ENCODE measurements around the gene TBC1D19.

Gene TBC1D19

GRCh38 chr4:26719954-26720552 is 136.2 kb downstream of the TBC1D19 start:
- H3K4me3 Mint-ChIP-seq = no peak overlapping the region
- TF ChIP-seq, protein P1, sequence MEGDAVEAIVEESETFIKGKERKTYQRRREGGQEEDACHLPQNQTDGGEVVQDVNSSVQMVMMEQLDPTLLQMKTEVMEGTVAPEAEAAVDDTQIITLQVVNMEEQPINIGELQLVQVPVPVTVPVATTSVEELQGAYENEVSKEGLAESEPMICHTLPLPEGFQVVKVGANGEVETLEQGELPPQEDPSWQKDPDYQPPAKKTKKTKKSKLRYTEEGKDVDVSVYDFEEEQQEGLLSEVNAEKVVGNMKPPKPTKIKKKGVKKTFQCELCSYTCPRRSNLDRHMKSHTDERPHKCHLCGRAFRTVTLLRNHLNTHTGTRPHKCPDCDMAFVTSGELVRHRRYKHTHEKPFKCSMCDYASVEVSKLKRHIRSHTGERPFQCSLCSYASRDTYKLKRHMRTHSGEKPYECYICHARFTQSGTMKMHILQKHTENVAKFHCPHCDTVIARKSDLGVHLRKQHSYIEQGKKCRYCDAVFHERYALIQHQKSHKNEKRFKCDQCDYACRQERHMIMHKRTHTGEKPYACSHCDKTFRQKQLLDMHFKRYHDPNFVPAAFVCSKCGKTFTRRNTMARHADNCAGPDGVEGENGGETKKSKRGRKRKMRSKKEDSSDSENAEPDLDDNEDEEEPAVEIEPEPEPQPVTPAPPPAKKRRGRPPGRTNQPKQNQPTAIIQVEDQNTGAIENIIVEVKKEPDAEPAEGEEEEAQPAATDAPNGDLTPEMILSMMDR (IDR thresholded peaks at IDR 0.05; ENCODE audit: unreplicated experiment in 3 of 3) = peak; percentile 57 to 68 (median 63)
- no peak overlapping the region for H3K27ac Mint-ChIP-seq
- no peaks in the 10 kb centered on the region for H3K4me1 Mint-ChIP-seq
- H3K9me3 Mint-ChIP-seq = no peaks in the 10 kb centered on the region
- no peaks in the 10 kb centered on the region for H3K27me3 Mint-ChIP-seq (ENCODE audit: low read depth)
- H3K36me3 Mint-ChIP-seq (ENCODE audit: low read depth) = peaks cover 4% of the 10 kb centered on the region

GRCh38 chr4:26721685-26722084 is 137.8 kb downstream of the TBC1D19 start:
- Mint-ChIP-seq H3K9me3 (no peaks in the 10 kb centered on the region), H3K36me3 (ENCODE audit: low read depth) (peaks cover 13% of the 10 kb centered on the region), H3K4me1 (peaks cover 9% of the 10 kb centered on the region), H3K27me3 (ENCODE audit: low read depth) (no peaks in the 10 kb centered on the region), H3K4me3 (no peak overlapping the region), H3K27ac (no peak overlapping the region)
- TF ChIP-seq, protein P1 (IDR thresholded peaks at IDR 0.05; ENCODE audit: unreplicated experiment in 3 of 3) = no peak

GRCh38 chr4:26723216-26723615 is 139.3 kb downstream of the TBC1D19 start:
- Mint-ChIP-seq H3K27me3 (ENCODE audit: low read depth) (no peaks in the 10 kb centered on the region), H3K4me1 (peaks cover 9% of the 10 kb centered on the region), H3K9me3 (no peaks in the 10 kb centered on the region), H3K36me3 (ENCODE audit: low read depth) (peaks cover 13% of the 10 kb centered on the region), H3K4me3 (no peak overlapping the region), H3K27ac (no peak overlapping the region)
- TF ChIP-seq, protein P1 (IDR thresholded peaks at IDR 0.05; ENCODE audit: unreplicated experiment in 3 of 3) = no peak

- TF ChIP-seq, protein P1 (IDR thresholded peaks at IDR 0.05; ENCODE audit: unreplicated experiment in 3 of 3) = no peak
- H3K4me1 Mint-ChIP-seq = peaks cover 9% of the 10 kb centered on the region
- H3K27ac Mint-ChIP-seq = no peak overlapping the region
- H3K4me3 Mint-ChIP-seq = no peak overlapping the region
- no peaks in the 10 kb centered on the region for H3K9me3 Mint-ChIP-seq
- H3K27me3 Mint-ChIP-seq (ENCODE audit: low read depth) = no peaks in the 10 kb centered on the region
- H3K36me3 Mint-ChIP-seq (ENCODE audit: low read depth) = peaks cover 13% of the 10 kb centered on the region
These were observed 140.7 kb downstream of the TBC1D19 start for GRCh38 chr4:26724534-26724933.

DNA sequence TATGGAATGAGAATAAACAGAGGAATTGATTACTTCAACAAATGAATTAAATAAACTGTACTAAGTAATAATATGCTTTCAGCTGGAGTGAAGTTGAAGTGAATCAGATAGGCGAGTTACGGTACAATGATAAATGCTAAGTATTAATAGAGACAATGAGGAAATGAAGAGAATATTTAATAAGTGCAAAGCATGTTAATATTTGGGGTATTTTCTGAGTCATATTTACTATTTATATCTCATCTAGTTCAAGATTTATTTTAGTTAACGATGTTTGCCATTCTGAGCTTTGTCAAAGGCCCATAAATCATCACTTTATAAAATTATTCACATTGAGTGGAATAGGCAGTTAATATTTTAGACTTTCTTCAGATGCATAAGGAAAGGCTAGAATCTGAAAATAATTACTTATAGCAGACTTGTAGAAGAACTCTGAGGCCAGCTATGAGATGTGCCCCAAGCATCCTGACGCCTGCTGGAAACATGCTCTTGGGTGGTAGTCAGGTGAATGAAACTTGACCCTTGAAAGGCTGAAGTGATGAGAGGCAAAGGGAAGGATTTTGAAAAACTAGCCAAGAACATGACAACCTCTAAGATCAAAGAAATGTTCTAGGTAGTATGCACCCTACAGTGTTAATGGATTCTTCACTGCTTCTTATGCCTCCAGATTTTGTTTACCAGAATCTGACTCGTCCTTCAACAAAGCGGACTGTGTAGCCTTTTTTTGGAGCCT is 142.9 kb downstream of the TBC1D19 start:
- Mint-ChIP-seq H3K27me3 (ENCODE audit: low read depth) (no peaks in the 10 kb centered on the region), H3K4me3 (no peak overlapping the region), H3K9me3 (no peaks in the 10 kb centered on the region), H3K27ac (no peak overlapping the region), H3K4me1 (peaks cover 9% of the 10 kb centered on the region), H3K36me3 (ENCODE audit: low read depth) (peaks cover 25% of the 10 kb centered on the region)
- TF ChIP-seq, protein P1 (IDR thresholded peaks at IDR 0.05; ENCODE audit: unreplicated experiment in 3 of 3) = no peak

GRCh38 chr4:26727844-26728243 is 144.0 kb downstream of the TBC1D19 start:
- TF ChIP-seq, protein P1 (IDR thresholded peaks at IDR 0.05; ENCODE audit: unreplicated experiment in 3 of 3) = no peak
- Mint-ChIP-seq H3K36me3 (ENCODE audit: low read depth) (peaks cover 25% of the 10 kb centered on the region), H3K27me3 (ENCODE audit: low read depth) (no peaks in the 10 kb centered on the region), H3K27ac (no peak overlapping the region), H3K9me3 (no peaks in the 10 kb centered on the region), H3K4me1 (peaks cover 9% of the 10 kb centered on the region), H3K4me3 (no peak overlapping the region)
